ENCODE data around the gene ATR.

Gene ATR

DNA sequence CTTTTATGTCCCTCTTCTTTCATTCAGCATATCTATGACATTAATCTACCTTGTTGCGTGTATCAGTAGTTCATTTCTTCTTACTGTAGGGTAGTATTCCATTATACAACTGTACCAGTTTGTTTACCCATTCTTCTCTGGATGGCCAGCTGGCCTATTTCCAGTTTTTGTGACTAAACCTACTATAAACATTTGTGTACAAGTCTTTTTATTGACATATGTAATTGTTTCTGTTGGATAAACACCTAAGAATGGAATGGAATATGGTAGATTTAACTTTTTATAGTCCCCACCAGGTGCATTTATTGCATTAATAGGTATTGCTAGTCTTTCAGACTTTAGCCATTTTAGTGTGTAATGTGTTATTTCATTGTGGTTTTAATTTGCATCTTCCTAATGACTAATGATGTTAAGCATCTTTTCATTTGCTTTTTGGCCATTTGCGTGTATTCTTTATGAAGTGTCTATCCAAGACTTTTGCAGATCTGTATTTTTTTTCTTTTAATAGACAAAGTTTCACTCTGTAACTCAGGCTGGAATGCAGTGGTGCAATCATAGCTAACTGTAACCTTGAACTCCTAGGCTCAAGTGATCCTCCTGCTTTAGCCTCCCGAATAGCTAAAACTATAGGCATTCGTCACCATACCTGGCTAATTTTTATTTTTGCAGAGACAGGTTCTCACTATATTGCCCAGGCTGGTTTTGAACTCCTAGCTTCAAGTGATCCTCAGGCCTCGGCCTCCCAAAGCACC is 88.8 kb downstream of the ATR start:
- H3F3A ChIP-seq (ENCODE audit: low read depth): no peaks in the 10 kb centered on the region
- no peaks in the 10 kb centered on the region for H3K4me1 ChIP-seq (ENCODE audit: insufficient read depth, low read length, poor library complexity, severe bottlenecking)
- H3K9me3 ChIP-seq (ENCODE audit: insufficient read depth, low read depth, low read length): no peaks in the 10 kb centered on the region
- no peaks in the 10 kb centered on the region for H4K20me1 ChIP-seq (ENCODE audit: insufficient read depth, low read length, poor library complexity, severe bottlenecking)
- TF ChIP-seq EZH2phosphoT487 (IDR thresholded peaks at IDR 0.05; ENCODE audit: borderline replicate concordance): no peak
- no peak for TF ChIP-seq CTCF (conservative IDR thresholded peaks at IDR 0.05; ENCODE audit: low read length)
- H3K9ac ChIP-seq (ENCODE audit: low read depth, low read length, poor library complexity, severe bottlenecking): no peak overlapping the region
- no peaks in the 10 kb centered on the region for H3K9me2 ChIP-seq (replicated peaks; ENCODE audit: low read depth, low read length)
- H3K4me2 ChIP-seq (ENCODE audit: low read depth, low read length, poor library complexity, severe bottlenecking): no peak overlapping the region
- peaks cover 43% of the 10 kb centered on the region for H3K36me3 ChIP-seq (ENCODE audit: insufficient read depth, low read length)
- H3K27me3 ChIP-seq (ENCODE audit: insufficient read depth, low read length, poor library complexity, severe bottlenecking): no peaks in the 10 kb centered on the region
- H2AFZ ChIP-seq (ENCODE audit: low read length): no peak overlapping the region
- no peak overlapping the region for H3K4me3 ChIP-seq (ENCODE audit: low read length, poor library complexity, severe bottlenecking)
- no peaks in the 10 kb centered on the region for H3K79me2 ChIP-seq (ENCODE audit: insufficient read depth, low read length)

GRCh38 chr3:142484912-142485435 is 93.6 kb downstream of the ATR start:
- Histone ChIP-seq H3K4me2 (ENCODE audit: low read depth, low read length, poor library complexity, severe bottlenecking) (no peak overlapping the region), H3K4me1 (ENCODE audit: insufficient read depth, low read length, poor library complexity, severe bottlenecking) (no peaks in the 10 kb centered on the region), H3K27me3 (ENCODE audit: insufficient read depth, low read length, poor library complexity, severe bottlenecking) (no peaks in the 10 kb centered on the region), H3K9ac (ENCODE audit: low read depth, low read length, poor library complexity, severe bottlenecking) (no peak overlapping the region), H3K9me3 (ENCODE audit: insufficient read depth, low read depth, low read length) (peaks cover 8% of the 10 kb centered on the region; the same call in 1 of the 2 replicates), H4K20me1 (ENCODE audit: insufficient read depth, low read length, poor library complexity, severe bottlenecking) (no peaks in the 10 kb centered on the region), H2AFZ (ENCODE audit: low read length) (no peak overlapping the region), H3K36me3 (ENCODE audit: insufficient read depth, low read length) (peaks cover 34% of the 10 kb centered on the region; the same call in 1 of the 2 replicates), H3K4me3 (ENCODE audit: low read length, poor library complexity, severe bottlenecking) (no peak overlapping the region), H3K9me2 (replicated peaks; ENCODE audit: low read depth, low read length) (no peaks in the 10 kb centered on the region), H3F3A (ENCODE audit: low read depth) (no peaks in the 10 kb centered on the region), H3K79me2 (ENCODE audit: insufficient read depth, low read length) (no peaks in the 10 kb centered on the region)
- no peak for TF ChIP-seq EZH2phosphoT487 (IDR thresholded peaks at IDR 0.05; ENCODE audit: borderline replicate concordance)

GRCh38 chr3:142481196-142481595 is 97.3 kb downstream of the ATR start:
- peaks cover 8% of the 10 kb centered on the region; the same call in 1 of the 2 replicates for H3K9me3 ChIP-seq (ENCODE audit: insufficient read depth, low read depth, low read length)
- no peak overlapping the region for H2AFZ ChIP-seq (ENCODE audit: low read length)
- no peaks in the 10 kb centered on the region for H3K79me2 ChIP-seq (ENCODE audit: insufficient read depth, low read length)
- H4K20me1 ChIP-seq (ENCODE audit: insufficient read depth, low read length, poor library complexity, severe bottlenecking): no peaks in the 10 kb centered on the region
- H3K4me1 ChIP-seq (ENCODE audit: insufficient read depth, low read length, poor library complexity, severe bottlenecking): no peaks in the 10 kb centered on the region
- H3K9ac ChIP-seq (ENCODE audit: low read depth, low read length, poor library complexity, severe bottlenecking): no peak overlapping the region
- no peaks in the 10 kb centered on the region for H3K9me2 ChIP-seq (replicated peaks; ENCODE audit: low read depth, low read length)
- TF ChIP-seq EZH2phosphoT487 (IDR thresholded peaks at IDR 0.05; ENCODE audit: borderline replicate concordance): no peak
- no peak for TF ChIP-seq CTCF (conservative IDR thresholded peaks at IDR 0.05; ENCODE audit: low read length)
- no peak overlapping the region for H3K4me3 ChIP-seq (ENCODE audit: low read length, poor library complexity, severe bottlenecking)
- H3K4me2 ChIP-seq (ENCODE audit: low read depth, low read length, poor library complexity, severe bottlenecking): no peak overlapping the region
- no peaks in the 10 kb centered on the region for H3K27me3 ChIP-seq (ENCODE audit: insufficient read depth, low read length, poor library complexity, severe bottlenecking)
- H3F3A ChIP-seq (ENCODE audit: low read depth): no peaks in the 10 kb centered on the region
- H3K36me3 ChIP-seq (ENCODE audit: insufficient read depth, low read length): peaks cover 23% of the 10 kb centered on the region; the same call in 1 of the 2 replicates
